Measurements from ENCODE around the gene MLLT10.
"Not testable (repeated sequence)": the region's sequence is repeated elsewhere in the genome, so short reads cannot be mapped to it uniquely, and the experiment has no call there.

MLLT10 gene

GRCh38 chr10:21692916-21693315, 158.9 kb downstream of the MLLT10 start:
- DNase-seq (ENCODE audit: low read depth in 1 of 2, low spot score in 1 of 2) = no peak

DNA sequence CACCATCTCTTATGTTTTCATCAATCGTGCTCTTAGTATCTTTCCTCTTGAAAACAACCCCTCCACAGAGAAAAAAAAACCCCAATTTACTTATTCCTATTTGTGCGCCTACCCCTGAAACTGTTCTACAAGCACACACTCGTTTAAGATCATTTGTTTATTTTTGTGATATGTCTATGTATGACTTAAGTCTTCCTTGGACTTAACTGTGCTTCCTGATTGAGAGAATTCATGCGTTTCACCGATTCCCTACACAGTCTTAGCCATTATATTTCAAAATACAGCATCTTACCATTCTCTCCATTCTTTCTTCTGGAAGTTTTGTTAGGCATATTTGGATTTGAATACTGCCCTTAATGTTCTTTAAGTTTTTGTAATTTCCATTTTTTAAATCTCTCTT, 159.4 kb downstream of the MLLT10 start:
- no peak for DNase-seq (ENCODE audit: low read depth in 1 of 2, low spot score in 1 of 2)

- DNase-seq (ENCODE audit: low read depth in 1 of 2, low spot score in 1 of 2) = no peak
Measured at GRCh38 chr10:21694631-21695030, 160.6 kb downstream of the MLLT10 start.

DNA sequence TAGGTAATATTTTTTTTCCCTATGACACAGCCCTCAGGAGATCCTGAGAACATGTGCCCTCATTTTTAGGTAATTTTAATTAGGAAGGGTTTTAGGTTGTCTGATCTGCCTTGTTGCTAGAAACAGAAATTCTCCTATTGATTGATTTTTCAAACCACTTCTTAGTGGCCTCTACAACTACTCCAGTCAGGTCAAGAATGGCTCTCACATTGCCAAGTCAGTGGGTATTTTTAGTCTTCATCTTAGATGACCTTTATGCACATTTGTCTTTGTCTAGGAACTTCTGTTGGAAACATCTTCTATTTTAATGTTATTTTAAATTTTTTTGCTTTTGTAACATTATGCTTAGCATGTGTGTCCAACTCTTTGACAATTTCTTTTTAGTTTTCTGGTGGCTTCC, 162.3 kb downstream of the MLLT10 start:
- DNase-seq (ENCODE audit: low read depth in 1 of 2, low spot score in 1 of 2) = no peak

DNA sequence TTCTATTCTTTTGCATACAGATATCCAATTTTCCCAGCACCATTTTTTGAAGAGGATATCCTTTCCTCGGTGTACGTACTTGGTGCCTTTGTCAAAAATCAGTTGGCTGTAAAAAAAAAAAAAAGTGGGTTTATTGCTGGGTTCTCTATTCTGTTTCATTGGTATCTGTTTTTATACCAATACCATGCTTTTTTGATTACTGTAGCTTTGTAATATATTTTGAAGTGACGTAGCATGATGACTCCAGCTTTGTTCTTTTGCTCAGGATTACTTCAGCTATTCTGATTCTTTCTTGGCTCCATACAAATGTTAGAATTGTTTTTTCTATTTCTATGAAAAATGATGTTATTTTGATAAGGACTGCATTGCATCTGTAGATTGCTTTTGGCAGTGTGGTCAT, 165.5 kb downstream of the MLLT10 start:
- no peak for DNase-seq (ENCODE audit: low read depth in 1 of 2, low spot score in 1 of 2)

GRCh38 chr10:21700474-21700873, 166.4 kb downstream of the MLLT10 start:
- no peak for DNase-seq (ENCODE audit: low read depth in 1 of 2, low spot score in 1 of 2)

- no peak for DNase-seq (ENCODE audit: low read depth in 1 of 2, low spot score in 1 of 2)
Measured at GRCh38 chr10:21702633-21703111, 168.6 kb downstream of the MLLT10 start.

- DNase-seq (ENCODE audit: low read depth in 1 of 2, low spot score in 1 of 2) = no peak
Measured at GRCh38 chr10:21705142-21705827, 171.3 kb downstream of the MLLT10 start.

- no peak for DNase-seq (ENCODE audit: low read depth in 1 of 2, low spot score in 1 of 2)
Measured at GRCh38 chr10:21705828-21706176, 171.8 kb downstream of the MLLT10 start.

- DNase-seq (ENCODE audit: low read depth in 1 of 2, low spot score in 1 of 2) = no peak
Measured at GRCh38 chr10:21707498-21707897, 173.5 kb downstream of the MLLT10 start.

DNA sequence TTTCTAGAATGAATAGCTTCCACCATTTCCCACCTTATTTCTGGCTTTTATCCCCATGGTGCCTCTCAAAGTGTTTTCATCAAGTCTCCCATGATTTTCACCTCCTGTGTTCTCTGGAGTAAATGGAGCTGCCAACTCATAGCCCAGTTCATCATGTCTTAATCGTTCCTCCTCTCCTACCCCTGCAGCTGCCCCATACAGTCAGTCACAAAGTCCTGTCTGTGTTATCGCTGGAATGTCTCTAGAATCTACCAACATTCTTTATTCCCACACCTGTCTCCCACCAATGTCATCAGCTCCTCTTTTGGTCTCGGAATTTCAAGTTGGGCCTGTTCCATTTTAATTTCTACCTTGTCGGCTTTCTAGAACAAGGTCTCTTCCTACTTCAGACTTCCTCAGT, 178.9 kb downstream of the MLLT10 start:
- no peak for DNase-seq (ENCODE audit: low read depth in 1 of 2, low spot score in 1 of 2)

DNA sequence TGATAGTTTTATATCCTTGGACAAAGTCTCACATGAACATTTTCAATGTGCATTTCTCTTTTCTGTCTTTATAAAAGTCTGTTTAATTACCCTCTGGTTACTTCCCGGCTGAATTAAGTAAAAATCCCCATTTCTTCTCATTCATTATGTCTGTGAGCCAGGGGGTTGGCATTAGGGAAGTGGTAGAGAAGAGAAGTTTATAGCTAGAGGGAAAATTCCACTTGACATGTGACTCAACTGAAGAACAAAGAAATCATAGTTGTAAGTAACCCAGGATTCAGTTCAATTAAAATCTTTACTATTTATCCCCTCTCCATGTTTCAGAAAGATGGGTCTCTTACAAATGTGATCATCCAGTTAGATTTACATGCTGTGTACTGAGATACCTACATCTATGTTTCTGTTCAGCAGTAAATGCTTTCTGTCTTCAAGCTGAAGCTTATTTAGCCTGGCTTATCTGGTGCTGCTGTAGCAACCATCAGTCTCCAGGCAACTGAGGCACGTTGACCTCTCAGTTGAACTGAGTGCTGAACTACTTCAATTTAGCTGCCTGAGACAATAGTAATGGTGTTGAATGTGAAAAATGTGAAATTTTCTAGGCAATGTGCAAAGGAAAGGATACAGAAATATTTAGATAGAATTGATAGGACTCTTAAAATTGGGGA, 181.6 kb downstream of the MLLT10 start:
- DNase-seq (ENCODE audit: low read depth in 1 of 2, low spot score in 1 of 2) = no peak

GRCh38 chr10:21717437-21718054, 183.5 kb downstream of the MLLT10 start:
- DNase-seq (ENCODE audit: low read depth in 1 of 2, low spot score in 1 of 2) = not testable (repeated sequence)

DNA sequence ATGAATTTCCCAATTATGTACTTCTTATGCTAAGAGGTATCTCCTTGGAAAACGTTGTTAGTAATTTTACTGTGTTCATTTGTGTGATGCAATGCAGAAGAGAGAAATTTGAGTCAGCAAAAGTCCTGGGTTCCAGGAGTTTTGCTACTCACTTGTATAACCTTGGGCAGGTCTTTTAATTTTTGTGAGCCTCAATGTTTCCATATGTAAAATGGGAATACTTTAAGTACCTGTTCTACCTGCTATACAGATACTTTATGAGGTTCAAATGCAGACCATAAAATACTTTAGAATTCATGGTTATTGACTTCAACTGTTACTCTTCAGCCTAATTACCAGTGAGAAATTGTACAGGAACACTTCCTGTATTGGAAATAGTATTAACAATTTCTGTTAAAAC, 185.5 kb downstream of the MLLT10 start:
- DNase-seq (ENCODE audit: low read depth in 1 of 2, low spot score in 1 of 2) = no peak

DNA sequence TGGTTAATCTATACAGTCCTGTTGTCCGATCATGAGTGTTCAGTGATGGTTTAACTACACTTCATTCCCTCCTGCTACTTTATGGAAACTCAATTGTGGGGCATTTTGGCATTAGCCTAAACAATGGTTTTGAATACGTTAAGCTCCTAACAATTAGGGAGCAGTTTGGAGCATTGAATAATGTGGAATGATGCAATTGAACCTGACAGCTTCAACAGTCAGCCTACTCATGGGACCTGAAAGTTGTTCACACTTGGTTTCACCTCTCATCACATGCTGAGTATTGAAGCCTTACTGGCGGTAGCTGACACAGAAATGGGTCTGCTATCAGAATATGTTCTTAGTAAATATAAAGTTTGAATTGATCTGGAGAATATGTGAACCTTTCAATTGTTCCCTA, 186.1 kb downstream of the MLLT10 start:
- no peak for DNase-seq (ENCODE audit: low read depth in 1 of 2, low spot score in 1 of 2)

DNA sequence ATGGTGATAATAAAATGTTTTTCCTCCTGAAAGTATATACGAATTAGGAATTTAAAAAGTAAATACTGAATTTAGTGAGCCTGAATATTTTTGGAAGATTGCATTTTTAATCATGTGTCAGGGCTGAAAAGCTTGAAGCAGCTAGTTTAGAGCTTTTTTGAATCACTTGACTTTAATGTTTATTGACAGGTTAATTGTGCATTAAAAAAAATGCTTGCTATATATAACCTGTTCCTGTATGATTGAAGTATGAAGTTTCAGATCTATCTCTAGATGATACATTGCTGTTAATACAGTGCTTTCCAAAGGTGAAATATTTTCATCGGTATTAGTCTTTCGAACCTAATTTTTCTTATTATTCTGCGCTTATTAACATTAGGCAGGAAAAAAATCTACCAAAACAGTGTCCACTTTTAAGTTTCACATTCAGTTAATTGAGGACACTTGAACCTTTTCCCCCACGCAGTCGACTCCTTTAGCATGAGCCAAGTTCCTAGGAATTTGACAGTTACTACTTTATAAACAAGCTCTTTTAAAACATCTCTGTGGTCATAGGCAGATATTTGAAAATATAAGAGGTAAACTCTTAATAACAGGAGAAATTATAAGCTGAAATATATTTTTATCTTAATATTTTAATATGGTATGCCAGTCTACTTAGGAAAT, 187.1 kb downstream of the MLLT10 start:
- DNase-seq (ENCODE audit: low read depth in 1 of 2, low spot score in 1 of 2) = no peak

GRCh38 chr10:21722209-21722608, 188.2 kb downstream of the MLLT10 start:
- DNase-seq (ENCODE audit: low read depth in 1 of 2, low spot score in 1 of 2) = no peak

- DNase-seq (ENCODE audit: low read depth in 1 of 2, low spot score in 1 of 2) = no peak
Measured at GRCh38 chr10:21724020-21724589, 190.1 kb downstream of the MLLT10 start.

- no peak for DNase-seq (ENCODE audit: low read depth in 1 of 2, low spot score in 1 of 2)
Measured at GRCh38 chr10:21724687-21725367, 190.8 kb downstream of the MLLT10 start.

GRCh38 chr10:21726601-21727225, 192.7 kb downstream of the MLLT10 start:
- no peak for DNase-seq (ENCODE audit: low read depth in 1 of 2, low spot score in 1 of 2)

Measured in stimulated activated CD4-positive, alpha-beta T cell treated with anti-CD3 and anti-CD28 coated beads, Interleukin-15, amount 100 ng/mL, for 1 hour (primary cell).